Prostate gland (tissue), 2 donors: ENCODE data around the gene FGF2.

Experiments used
- POLR2AphosphoS5 ChIP-seq: sonication (generic); formaldehyde crosslinking; IDR thresholded peaks from one replicate; pipeline ENCODE4 v1.6.1; 2017; ENCODE audit warnings: antibody characterized with exemption
- TF ChIP-seq, protein P1 (sequence below), 4 experiments: fragments of 200-600 bp in 2 of 4; fragments of 450-650 bp in 2 of 4; sonication (generic) in 2 of 4; IDR thresholded peaks; 1 replicate in 3 of 4; 2 replicates in 1 of 4; pipeline ENCODE4 v1.5.1; 2016 to 2019; ENCODE audit warnings: antibody characterized with exemption in 4 of 4, mild to moderate bottlenecking in 2 of 4, moderate library complexity in 2 of 4

DNA sequence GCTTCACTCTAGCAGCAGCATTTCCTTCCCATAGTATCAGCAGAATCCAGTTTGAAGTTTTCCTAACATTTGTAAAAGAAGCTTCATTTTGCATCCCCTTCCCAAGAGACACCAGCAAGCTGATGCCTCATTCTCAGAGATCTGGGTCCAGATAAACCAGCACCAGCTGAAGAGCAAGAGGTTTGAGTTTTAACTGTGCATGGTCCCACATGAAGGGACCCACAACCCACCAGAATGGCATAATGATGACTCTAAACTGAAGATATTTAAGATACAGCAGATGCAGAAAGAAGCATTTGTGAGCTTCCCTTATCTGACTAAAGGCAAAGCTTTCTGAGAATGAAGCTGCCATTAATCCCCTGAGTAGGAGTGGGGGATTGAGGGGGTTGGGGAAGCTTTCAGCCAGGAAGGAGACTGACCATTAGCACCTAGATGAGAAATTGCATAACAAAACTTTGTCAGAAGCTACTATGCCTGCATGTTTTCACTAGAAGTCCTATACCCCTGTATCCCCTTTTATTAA is 77.2 kb downstream of the FGF2 start:
- TF ChIP-seq POLR2AphosphoS5: no peak
- TF ChIP-seq, protein P1, sequence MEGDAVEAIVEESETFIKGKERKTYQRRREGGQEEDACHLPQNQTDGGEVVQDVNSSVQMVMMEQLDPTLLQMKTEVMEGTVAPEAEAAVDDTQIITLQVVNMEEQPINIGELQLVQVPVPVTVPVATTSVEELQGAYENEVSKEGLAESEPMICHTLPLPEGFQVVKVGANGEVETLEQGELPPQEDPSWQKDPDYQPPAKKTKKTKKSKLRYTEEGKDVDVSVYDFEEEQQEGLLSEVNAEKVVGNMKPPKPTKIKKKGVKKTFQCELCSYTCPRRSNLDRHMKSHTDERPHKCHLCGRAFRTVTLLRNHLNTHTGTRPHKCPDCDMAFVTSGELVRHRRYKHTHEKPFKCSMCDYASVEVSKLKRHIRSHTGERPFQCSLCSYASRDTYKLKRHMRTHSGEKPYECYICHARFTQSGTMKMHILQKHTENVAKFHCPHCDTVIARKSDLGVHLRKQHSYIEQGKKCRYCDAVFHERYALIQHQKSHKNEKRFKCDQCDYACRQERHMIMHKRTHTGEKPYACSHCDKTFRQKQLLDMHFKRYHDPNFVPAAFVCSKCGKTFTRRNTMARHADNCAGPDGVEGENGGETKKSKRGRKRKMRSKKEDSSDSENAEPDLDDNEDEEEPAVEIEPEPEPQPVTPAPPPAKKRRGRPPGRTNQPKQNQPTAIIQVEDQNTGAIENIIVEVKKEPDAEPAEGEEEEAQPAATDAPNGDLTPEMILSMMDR (IDR thresholded peaks at IDR 0.05): no peak
